Activated CD8-positive, alpha-beta T cell treated with anti-CD3 and anti-CD28 coated beads, Interleukin-2, amount 10 ng/mL, durations not matched to agents 7 days and 5 days (primary cell): Measurements from ENCODE around the gene PTRH1. TPM values are rescaled to one million over a fixed set of nuclear protein-coding genes. Genes with fewer than 3 reads are reported as not detected.

Source experiments
- ATAC-seq: fragments of 150-1000 bp; cut with Tn5 transposase; one replicate; pipeline ENCODE4 v1.10.0; 2021; ENCODE audit warnings: moderate library complexity
- CTCF ChIA-PET: fragments of 350-600 bp; sonication (Branson Sonifier 250); formaldehyde crosslinking; loops from one replicate; lab custom pipeline; 2021; ENCODE audit warnings: antibody characterized with exemption; lab: Charles Lee
- POLR2A ChIA-PET: fragments of 350-600 bp; sonication (Branson Sonifier 250); formaldehyde crosslinking; loops from one replicate; lab custom pipeline; 2021; ENCODE audit warnings: antibody characterized with exemption; lab: Charles Lee
- DNase-seq: peaks from one replicate; pipeline ENCODE4 v3.0.0-alpha.2; 2020
- H3K27ac Mint-ChIP-seq: one replicate; pipeline ENCODE4 v1.8.0; 2021; ENCODE audit warnings: mild to moderate bottlenecking, mixed read lengths
- H3K27me3 Mint-ChIP-seq: one replicate; pipeline ENCODE4 v1.8.0; 2021; ENCODE audit warnings: low read depth, mixed read lengths
- H3K36me3 Mint-ChIP-seq: one replicate; pipeline ENCODE4 v1.8.0; 2021; ENCODE audit warnings: low read depth, mixed read lengths
- H3K4me1 Mint-ChIP-seq: one replicate; pipeline ENCODE4 v1.8.0; 2021; ENCODE audit warnings: low read depth, mixed read lengths
- H3K4me3 Mint-ChIP-seq: one replicate; pipeline ENCODE4 v1.8.0; 2021; ENCODE audit warnings: mild to moderate bottlenecking, mixed read lengths
- H3K9me3 Mint-ChIP-seq: one replicate; pipeline ENCODE4 v1.8.0; 2022; ENCODE audit warnings: mixed read lengths; ENCODE audit not compliant: insufficient read depth
- total RNA-seq, 2 experiments: library from RNA; stranded (reverse); gene quantifications; one replicate each; pipeline ENCODE4 v1.2.3, GENCODE V29; 2021

The PTRH1 gene
- total RNA-seq, 2 experiments from 2014 or later, result 10.2 to 14.1 TPM

GRCh38 chr9:127693697-127694096 lies 21.8 kb downstream of the PTRH1 start:
- ATAC-seq (no peak), DNase-seq (no peak)
- Mint-ChIP-seq H3K36me3 (no peaks in the 10 kb centered on the region), H3K27ac (no peak overlapping the region), H3K4me1 (no peaks in the 10 kb centered on the region), H3K4me3 (no peak overlapping the region), H3K27me3 (no peaks in the 10 kb centered on the region), H3K9me3 (no peaks in the 10 kb centered on the region)
- CTCF ChIA-PET, result no interaction called here
- POLR2A ChIA-PET, result no interaction called here

DNA sequence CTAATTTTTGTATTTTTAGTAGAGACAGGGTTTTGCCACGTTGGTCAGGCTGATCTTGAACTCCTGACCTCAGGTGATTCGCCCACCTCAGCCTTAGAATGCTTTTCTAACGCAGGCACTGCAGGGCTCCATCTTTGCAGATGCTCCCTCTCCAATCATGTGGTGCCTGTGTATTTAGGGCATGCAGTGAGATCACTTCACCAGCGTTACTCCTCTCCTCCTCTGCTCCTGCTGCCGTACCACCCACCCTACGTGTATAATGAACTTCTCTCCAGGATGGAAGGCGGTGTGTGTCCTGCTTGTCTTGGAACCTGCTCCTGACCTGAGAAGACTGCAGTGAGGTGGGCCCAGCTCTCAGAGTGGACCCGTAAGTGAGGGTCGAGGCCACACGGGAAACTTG lies 22.3 kb downstream of the PTRH1 start:
- no peak for DNase-seq
- POLR2A ChIA-PET, result no interaction called here
- Mint-ChIP-seq H3K4me3 (no peak overlapping the region), H3K4me1 (no peaks in the 10 kb centered on the region), H3K9me3 (no peaks in the 10 kb centered on the region), H3K27me3 (no peaks in the 10 kb centered on the region), H3K27ac (no peak overlapping the region), H3K36me3 (no peaks in the 10 kb centered on the region)
- CTCF ChIA-PET, result no interaction called here
- no peak for ATAC-seq

DNA sequence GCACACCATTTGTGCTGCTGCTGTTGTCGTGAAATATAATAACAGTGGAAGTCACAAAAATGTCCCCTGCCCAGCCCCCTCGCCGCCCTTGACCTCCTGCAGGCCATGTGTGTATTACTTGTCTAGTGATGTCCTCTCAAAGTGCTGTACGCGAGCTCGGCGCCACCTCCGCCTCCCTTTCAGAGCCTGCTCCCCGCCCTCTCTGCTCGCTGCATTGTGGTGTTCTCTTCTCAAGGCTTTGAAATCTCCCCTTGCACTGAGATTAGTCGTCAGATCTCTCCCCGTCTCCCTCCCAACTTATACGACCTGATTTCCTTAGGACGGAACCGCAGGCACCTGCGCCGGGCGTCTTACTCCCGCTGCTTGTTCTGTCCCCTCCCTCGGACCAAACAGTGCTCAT lies 23.4 kb downstream of the PTRH1 start:
- Mint-ChIP-seq H3K36me3 (no peaks in the 10 kb centered on the region), H3K4me3 (no peak overlapping the region), H3K4me1 (no peaks in the 10 kb centered on the region), H3K9me3 (no peaks in the 10 kb centered on the region), H3K27me3 (no peaks in the 10 kb centered on the region), H3K27ac (no peak overlapping the region)
- ChIA-PET CTCF (no interaction called here), POLR2A (no interaction called here)
- ATAC-seq (no peak), DNase-seq (no peak)

GRCh38 chr9:127690735-127691134 lies 24.7 kb downstream of the PTRH1 start:
- no peak overlapping the region for H3K27ac Mint-ChIP-seq

GRCh38 chr9:127689329-127690000 lies 26.0 kb downstream of the PTRH1 start:
- POLR2A ChIA-PET, result no interaction called here
- no peaks in the 10 kb centered on the region for H3K9me3 Mint-ChIP-seq
- DNase-seq (no peak), ATAC-seq (no peak)
- H3K4me1 Mint-ChIP-seq, result no peaks in the 10 kb centered on the region
- H3K4me3 Mint-ChIP-seq, result no peak overlapping the region
- H3K27ac Mint-ChIP-seq, result no peak overlapping the region
- CTCF ChIA-PET, result interaction anchor here (1.6 kb wide), 1 partner anchor 45 kb away, joined by 3 read pairs; the partner anchor contains the start of gene TOR2A
- H3K36me3 Mint-ChIP-seq, result no peaks in the 10 kb centered on the region
- H3K27me3 Mint-ChIP-seq, result no peaks in the 10 kb centered on the region

More at GRCh38 chr9:127690735-127691134, 24.7 kb downstream of the PTRH1 start:
- CTCF ChIA-PET, result interaction anchor here (0.9 kb wide), 1 partner anchor 179 kb away, joined by 3 read pairs; no protein-coding TSS in a partner anchor
- no peaks in the 10 kb centered on the region for H3K4me1 Mint-ChIP-seq
- H3K36me3 Mint-ChIP-seq, result no peaks in the 10 kb centered on the region
- no peak for ATAC-seq
- DNase-seq, result no peak
- POLR2A ChIA-PET, result no interaction called here
- H3K4me3 Mint-ChIP-seq, result no peak overlapping the region
- no peaks in the 10 kb centered on the region for H3K9me3 Mint-ChIP-seq
- H3K27me3 Mint-ChIP-seq, result no peaks in the 10 kb centered on the region

DNA sequence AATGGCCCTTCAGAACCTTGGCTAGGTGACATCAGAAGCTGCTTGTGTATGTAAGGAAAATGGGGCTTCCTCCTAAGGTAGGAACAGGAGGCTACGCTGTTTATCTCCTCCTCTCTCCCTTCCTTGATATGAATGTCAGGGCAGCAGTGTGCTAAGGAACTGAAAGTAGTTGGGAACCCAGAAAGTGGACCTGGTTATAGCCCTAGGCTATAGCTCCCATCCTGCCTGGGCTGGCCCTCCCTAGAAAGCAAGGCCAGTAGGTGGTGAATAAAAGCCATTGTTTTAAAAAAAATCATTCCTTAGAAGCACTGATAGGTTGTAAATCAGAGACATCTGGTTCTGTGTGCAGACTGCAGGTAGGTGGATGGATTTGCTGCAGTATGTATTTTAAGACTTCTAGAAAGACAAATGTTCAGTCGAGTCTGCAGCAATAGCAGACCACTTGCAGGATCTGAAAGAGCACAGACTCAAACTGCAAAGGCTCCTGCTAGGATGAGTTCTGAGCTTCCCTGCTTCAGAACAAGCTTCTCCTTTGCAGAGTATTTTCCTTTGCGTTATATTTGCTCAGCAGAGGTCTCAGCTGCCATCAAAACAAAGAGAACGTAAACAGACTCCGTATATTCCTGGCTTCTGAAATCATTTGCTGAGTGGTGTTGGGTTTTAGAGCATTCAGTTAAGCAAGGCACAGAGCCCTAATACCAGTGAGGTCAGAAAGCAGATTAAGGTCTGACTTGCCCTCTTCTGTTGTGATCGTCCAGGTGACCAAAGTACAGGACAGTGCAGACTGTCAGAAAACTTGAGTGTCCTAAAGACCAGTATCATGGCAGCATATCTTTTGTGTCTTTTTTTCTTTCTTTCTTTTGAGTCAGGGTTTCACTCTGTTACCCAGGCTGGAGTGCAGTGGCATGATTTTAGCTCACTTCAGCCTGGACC lies 28.7 kb downstream of the PTRH1 start:
- ChIA-PET CTCF (interaction anchor here (0.8 kb wide), 1 partner anchor 23 kb away, joined by 3 read pairs; no protein-coding TSS in a partner anchor), POLR2A (no interaction called here)
- no peaks in the 10 kb centered on the region for H3K9me3 Mint-ChIP-seq
- no peaks in the 10 kb centered on the region for H3K4me1 Mint-ChIP-seq
- no peaks in the 10 kb centered on the region for H3K36me3 Mint-ChIP-seq
- ATAC-seq (no peak), DNase-seq (no peak)
- H3K27ac Mint-ChIP-seq, result no peak overlapping the region
- H3K27me3 Mint-ChIP-seq, result no peaks in the 10 kb centered on the region
- no peak overlapping the region for H3K4me3 Mint-ChIP-seq

- POLR2A ChIA-PET, result no interaction called here
- no peaks in the 10 kb centered on the region for H3K36me3 Mint-ChIP-seq
Observed at GRCh38 chr9:127684576-127684975, 30.9 kb downstream of the PTRH1 start.

DNA sequence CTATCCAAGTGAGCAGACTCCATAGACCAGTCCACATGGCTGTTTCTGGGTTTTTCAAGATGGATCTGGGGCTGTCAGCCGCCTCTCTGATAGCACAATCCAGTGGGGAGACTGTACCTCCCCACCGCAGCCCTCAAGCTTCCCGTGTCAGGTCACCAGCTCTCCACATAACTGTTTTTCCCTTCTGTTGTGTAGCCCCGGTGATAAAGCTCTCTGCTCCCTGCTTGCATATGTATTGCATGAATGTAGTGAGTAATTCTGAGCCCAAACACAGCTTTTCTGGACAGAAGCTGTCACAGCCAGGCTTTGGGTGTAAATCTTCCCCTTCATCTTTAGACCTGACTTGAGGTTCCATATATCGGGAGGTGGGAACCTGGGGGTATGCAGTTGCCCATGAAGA lies 31.7 kb downstream of the PTRH1 start:
- CTCF ChIA-PET, result interaction anchor here (1.1 kb wide), 1 partner anchor 51 kb away, joined by 3 read pairs; the partner anchor contains the start of gene TOR2A
- no peak overlapping the region for H3K27ac Mint-ChIP-seq
- no peak overlapping the region for H3K4me3 Mint-ChIP-seq
- no peaks in the 10 kb centered on the region for H3K9me3 Mint-ChIP-seq
- no peak for DNase-seq
- no peak for ATAC-seq
- H3K36me3 Mint-ChIP-seq, result peaks cover 2% of the 10 kb centered on the region
- no peaks in the 10 kb centered on the region for H3K4me1 Mint-ChIP-seq
- POLR2A ChIA-PET, result no interaction called here
- no peaks in the 10 kb centered on the region for H3K27me3 Mint-ChIP-seq

More at GRCh38 chr9:127684576-127684975, 30.9 kb downstream of the PTRH1 start:
- Mint-ChIP-seq H3K4me1 (no peaks in the 10 kb centered on the region), H3K4me3 (no peak overlapping the region), H3K27me3 (no peaks in the 10 kb centered on the region), H3K27ac (no peak overlapping the region), H3K9me3 (no peaks in the 10 kb centered on the region)
- CTCF ChIA-PET, result no interaction called here
- no peak for ATAC-seq
- DNase-seq, result no peak

GRCh38 chr9:127682351-127683136 lies 32.9 kb downstream of the PTRH1 start:
- H3K4me1 Mint-ChIP-seq, result no peaks in the 10 kb centered on the region
- ATAC-seq (no peak), DNase-seq (no peak)
- H3K4me3 Mint-ChIP-seq, result no peak overlapping the region
- H3K27me3 Mint-ChIP-seq, result no peaks in the 10 kb centered on the region
- no peaks in the 10 kb centered on the region for H3K9me3 Mint-ChIP-seq
- POLR2A ChIA-PET, result no interaction called here
- no peak overlapping the region for H3K27ac Mint-ChIP-seq
- CTCF ChIA-PET, result interaction anchor here (1.1 kb wide), 1 partner anchor 52 kb away, joined by 3 read pairs; the partner anchor contains the start of gene TOR2A
- H3K36me3 Mint-ChIP-seq, result peaks cover 4% of the 10 kb centered on the region

GRCh38 chr9:127680846-127681245 lies 34.6 kb downstream of the PTRH1 start:
- no peak for ATAC-seq
- no peaks in the 10 kb centered on the region for H3K27me3 Mint-ChIP-seq
- H3K36me3 Mint-ChIP-seq, result peaks cover 4% of the 10 kb centered on the region
- POLR2A ChIA-PET, result no interaction called here
- H3K4me1 Mint-ChIP-seq, result no peaks in the 10 kb centered on the region
- CTCF ChIA-PET, result interaction anchor here (1.5 kb wide), 1 partner anchor 54 kb away, joined by 3 read pairs; the partner anchor contains the start of gene TOR2A
- no peak overlapping the region for H3K27ac Mint-ChIP-seq
- no peaks in the 10 kb centered on the region for H3K9me3 Mint-ChIP-seq
- no peak overlapping the region for H3K4me3 Mint-ChIP-seq
- no peak for DNase-seq

- ChIA-PET POLR2A (no interaction called here), CTCF (interaction anchor here (1.5 kb wide), 1 partner anchor 55 kb away, joined by 3 read pairs; the partner anchor contains the start of gene TOR2A)
- Mint-ChIP-seq H3K4me1 (no peaks in the 10 kb centered on the region), H3K9me3 (no peaks in the 10 kb centered on the region), H3K4me3 (no peak overlapping the region), H3K27ac (no peak overlapping the region), H3K27me3 (no peaks in the 10 kb centered on the region), H3K36me3 (peaks cover 4% of the 10 kb centered on the region)
- DNase-seq (no peak), ATAC-seq (no peak)
Observed at GRCh38 chr9:127680226-127680625, 35.2 kb downstream of the PTRH1 start.
